Erythroblast (primary cell): Measurements from ENCODE around the gene CHRD.

Experiments
- GATA1 ChIP-seq: IDR thresholded peaks from 2 replicates; pipeline ENCODE4 v1.6.1; 2011; ENCODE audit warnings: low read depth, mild to moderate bottlenecking, control low read depth, low read length, moderate library complexity
- POLR2A ChIP-seq: IDR thresholded peaks from 2 replicates; pipeline ENCODE4 v1.6.1; 2011; ENCODE audit warnings: mild to moderate bottlenecking, low read length

DNA sequence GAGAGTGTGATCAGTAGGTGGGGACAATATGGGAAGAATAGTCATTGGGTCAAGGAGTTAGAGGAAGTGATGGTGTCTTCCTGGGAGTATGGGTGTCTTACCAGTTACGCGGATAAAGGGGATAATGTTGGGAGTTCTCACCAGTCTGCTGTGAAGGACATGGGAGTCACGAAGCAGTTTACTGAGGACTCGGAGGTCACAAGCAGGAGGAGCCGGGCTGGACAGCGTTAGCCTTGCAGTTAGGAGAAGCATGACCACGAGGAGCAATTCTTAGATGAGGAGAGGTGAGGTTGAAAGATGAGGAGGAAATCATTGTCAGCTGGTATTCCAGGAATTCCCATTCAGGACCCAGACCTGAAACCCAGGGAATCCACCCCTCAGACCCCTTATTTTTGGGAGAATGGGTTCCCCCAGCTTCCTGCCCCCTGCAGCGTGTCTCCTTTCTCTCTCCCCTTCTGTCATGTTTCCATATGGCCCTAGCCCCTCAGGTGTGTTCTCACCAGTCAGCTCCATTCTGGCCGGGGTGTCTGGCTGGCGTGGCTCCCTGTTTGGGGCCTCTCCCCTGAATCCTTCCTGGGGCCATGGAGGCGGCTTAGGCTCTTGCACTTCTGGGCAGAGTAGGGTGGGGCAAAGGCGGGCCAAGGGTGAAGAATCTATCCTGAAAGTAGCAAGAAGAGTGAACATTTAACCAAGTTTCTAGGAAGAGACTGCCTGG lies 4.0 kb upstream of the CHRD start:
- TF ChIP-seq POLR2A (no peak), GATA1 (no peak)
